ENCODE results near the gene EPS8L3. TPM values are rescaled to one million over a fixed set of nuclear protein-coding genes. Genes with fewer than 3 reads are reported as not detected.

Gene EPS8L3
- total and polyA plus RNA-seq, 10 of the 15 experiments (the other 5 are each of a cell fraction or from before 2014, with no cell fraction given), result not detected

DNA sequence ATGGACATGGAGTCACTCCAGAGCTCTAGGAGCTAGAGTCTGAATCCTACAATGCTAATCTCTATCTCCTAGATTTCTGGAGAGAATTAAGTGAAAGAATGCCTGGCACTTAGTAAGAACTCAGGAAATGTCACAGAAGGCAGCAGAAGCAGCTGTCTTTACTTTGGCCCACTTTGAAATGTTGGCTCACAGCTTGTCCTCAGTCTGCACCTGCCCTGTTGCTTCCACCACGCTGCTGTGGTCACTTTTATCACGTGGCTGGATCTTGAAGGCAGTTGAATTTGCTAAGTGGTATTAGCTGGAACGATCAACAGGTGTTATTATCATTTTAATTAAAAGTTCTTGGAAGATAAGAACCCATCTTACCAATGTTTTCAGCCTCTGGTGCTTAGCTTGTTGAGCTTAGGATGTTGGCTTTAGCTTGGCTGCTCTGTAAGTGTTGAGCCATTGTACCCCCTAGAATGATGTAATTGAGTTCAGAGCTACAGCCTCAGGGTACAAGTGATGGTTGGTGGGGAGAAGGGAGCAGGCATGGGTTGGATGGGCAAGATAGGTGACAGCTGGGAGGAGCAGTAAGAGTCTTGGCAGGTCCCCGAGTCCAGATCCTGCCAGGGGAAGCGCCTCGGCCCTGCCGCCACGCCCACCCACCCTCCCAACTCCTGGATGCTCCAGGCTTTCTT lies 41.9 kb upstream of the EPS8L3 start:
- no peak overlapping the region for H3K4me2 ChIP-seq (ENCODE audit: control insufficient read depth, insufficient read depth)
- H3K4me1 ChIP-seq (ENCODE audit: control insufficient read depth, insufficient read depth, low read length), result no peaks in the 10 kb centered on the region
- intact Hi-C loops (cut with micrococcal nuclease; ENCODE audit: unreplicated experiment) (no loop called here), in situ Hi-C loops (cut with MboI) (no loop called here)
- RAD21 ChIA-PET (ENCODE audit: unreplicated experiment), result interaction anchor here (1.2 kb wide), 1 partner anchor 179 kb away, joined by 3 read pairs; the partner anchor contains the start of gene AHCYL1
- H4K20me1 ChIP-seq (ENCODE audit: control insufficient read depth, insufficient read depth), result no peaks in the 10 kb centered on the region
- SMC1A ChIA-PET (ENCODE audit: uncharacterized antibody, unreplicated experiment), result interaction anchor here (0.9 to 1.6 kb wide), 4 partner anchors 9 to 24 kb away, joined by 3 to 7 read pairs (median 4); no protein-coding TSS in a partner anchor
- no peaks in the 10 kb centered on the region for H3K79me2 ChIP-seq (ENCODE audit: control insufficient read depth, insufficient read depth, low read length)
- POLR2A ChIA-PET, result interaction anchor here (0.6 kb wide), 1 partner anchor 61 kb away, joined by 3 read pairs; no protein-coding TSS in a partner anchor
- no TSS peak for BruUV-seq (replicated peaks)
- WGBS (ENCODE audit: insufficient coverage, insufficient replicate concordance, low lambda C conversion rate, missing lambda C conversion rate), result 45% methylated on average over 8 of the region's 8 CpGs
- H3K27ac ChIP-seq (ENCODE audit: control insufficient read depth, insufficient read depth), result no peak overlapping the region
- H3K9me3 ChIP-seq (replicated peaks; ENCODE audit: control insufficient read depth, insufficient read depth, low read length), result no peaks in the 10 kb centered on the region
- no peak overlapping the region for H2AFZ ChIP-seq (ENCODE audit: control insufficient read depth, low read depth, low read length)
- FAIRE-seq (no peak), DNase-seq (ENCODE audit: low read depth, low spot score) (no peak), ATAC-seq (no peak)
- no peak overlapping the region for H3K4me3 ChIP-seq
- H3K9ac ChIP-seq (ENCODE audit: control insufficient read depth, insufficient read depth, low read length), result no peak overlapping the region
- TF ChIP-seq CBX3 (IDR thresholded peaks at IDR 0.05; ENCODE audit: borderline replicate concordance, low read depth) (no peak), NFYB (IDR thresholded peaks at IDR 0.05; ENCODE audit: insufficient read depth, low read depth, low read length) (no peak), YY1 (IDR thresholded peaks at IDR 0.05; ENCODE audit: low read depth, low read length) (no peak), ESRRA (IDR thresholded peaks at IDR 0.05; ENCODE audit: low read length) (no peak), NBN (IDR thresholded peaks at IDR 0.05) (no peak), TCF7 (IDR thresholded peaks at IDR 0.05; ENCODE audit: borderline replicate concordance) (no peak), EP300 (IDR thresholded peaks at IDR 0.05; ENCODE audit: borderline replicate concordance in 1 of 2, control insufficient read depth in 1 of 2, low read depth in 2 of 2, low read length in 2 of 2) (no peak), RBBP5 (conservative IDR thresholded peaks at IDR 0.05) (no peak)
- TF ChIP-seq, protein P1, sequence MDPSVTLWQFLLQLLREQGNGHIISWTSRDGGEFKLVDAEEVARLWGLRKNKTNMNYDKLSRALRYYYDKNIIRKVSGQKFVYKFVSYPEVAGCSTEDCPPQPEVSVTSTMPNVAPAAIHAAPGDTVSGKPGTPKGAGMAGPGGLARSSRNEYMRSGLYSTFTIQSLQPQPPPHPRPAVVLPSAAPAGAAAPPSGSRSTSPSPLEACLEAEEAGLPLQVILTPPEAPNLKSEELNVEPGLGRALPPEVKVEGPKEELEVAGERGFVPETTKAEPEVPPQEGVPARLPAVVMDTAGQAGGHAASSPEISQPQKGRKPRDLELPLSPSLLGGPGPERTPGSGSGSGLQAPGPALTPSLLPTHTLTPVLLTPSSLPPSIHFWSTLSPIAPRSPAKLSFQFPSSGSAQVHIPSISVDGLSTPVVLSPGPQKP (IDR thresholded peaks at IDR 0.05; ENCODE audit: low read depth, low read length), result no peak
- TF ChIP-seq, protein P2, sequence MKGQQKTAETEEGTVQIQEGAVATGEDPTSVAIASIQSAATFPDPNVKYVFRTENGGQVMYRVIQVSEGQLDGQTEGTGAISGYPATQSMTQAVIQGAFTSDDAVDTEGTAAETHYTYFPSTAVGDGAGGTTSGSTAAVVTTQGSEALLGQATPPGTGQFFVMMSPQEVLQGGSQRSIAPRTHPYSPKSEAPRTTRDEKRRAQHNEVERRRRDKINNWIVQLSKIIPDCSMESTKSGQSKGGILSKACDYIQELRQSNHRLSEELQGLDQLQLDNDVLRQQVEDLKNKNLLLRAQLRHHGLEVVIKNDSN (IDR thresholded peaks at IDR 0.05; ENCODE audit: borderline replicate concordance, extremely low read length, insufficient read depth, low read depth, low read length), result no peak
- CTCF ChIA-PET, result interaction anchor here (0.6 to 2.4 kb wide), 5 partner anchors 9 to 179 kb away, joined by 3 to 8 read pairs (median 3); partner anchors contain the start of gene AHCYL1
- H3K36me3 ChIP-seq (ENCODE audit: control insufficient read depth in 2 of 2, insufficient read depth in 2 of 2, low read length in 1 of 2), result no peaks in the 10 kb centered on the region
- H3K27me3 ChIP-seq (replicated peaks in 1 of 2; ENCODE audit: control insufficient read depth in 2 of 2, insufficient read depth in 2 of 2, low read length in 1 of 2), result no peaks in the 10 kb centered on the region

Data from GM12878 (cell line).